RWPE2 (cell line): ENCODE results near the gene HEMGN.
A peak's percentile ranks its signal among the peaks of the same experiment; 100 is the strongest.

ENCODE experiments used
- ATAC-seq: fragments of 200-7000 bp; cut with Tn5 transposase; 3 replicates; pipeline ENCODE4 v1.9.1; 2021; ENCODE audit warnings: low read depth
- DNase-seq: peaks from one replicate; pipeline ENCODE4 v3.0.0-alpha.2; 2020; ENCODE audit warnings: low spot score
- H3K27ac ChIP-seq: fragments of 450-650 bp; 2 replicates; pipeline ENCODE4 v1.5.1; 2017; ENCODE audit warnings: mild to moderate bottlenecking; ENCODE audit not compliant: poor library complexity, severe bottlenecking
- H3K27me3 ChIP-seq: fragments of 250-450 bp; sonication (Bioruptor Pico); 2 replicates; pipeline ENCODE4 v1.5.1; 2021; ENCODE audit warnings: mild to moderate bottlenecking, moderate library complexity; ENCODE audit not compliant: insufficient read depth, poor library complexity, severe bottlenecking
- H3K36me3 ChIP-seq: fragments of 250-450 bp; sonication (Bioruptor Pico); 2 replicates; pipeline ENCODE4 v1.5.1; 2020; ENCODE audit warnings: low read depth, mild to moderate bottlenecking, moderate library complexity
- H3K4me1 ChIP-seq: fragments of 250-450 bp; sonication (Bioruptor Pico); 2 replicates; pipeline ENCODE4 v1.5.1; 2021; ENCODE audit warnings: mild to moderate bottlenecking, moderate library complexity; ENCODE audit not compliant: insufficient read depth, poor library complexity, severe bottlenecking
- H3K4me3 ChIP-seq: fragments of 250-450 bp; sonication (Bioruptor Pico); 2 replicates; pipeline ENCODE4 v1.5.1; 2021; ENCODE audit warnings: mild to moderate bottlenecking, moderate library complexity; ENCODE audit not compliant: severe bottlenecking
- H3K9me3 ChIP-seq: fragments of 250-450 bp; sonication (Bioruptor Pico); 2 replicates; pipeline ENCODE4 v1.5.1; 2021; ENCODE audit warnings: mild to moderate bottlenecking, moderate library complexity; ENCODE audit not compliant: severe bottlenecking
- CTCF ChIP-seq: fragments of 450-650 bp; IDR thresholded peaks from one replicate; pipeline ENCODE4 v1.5.1; 2017; ENCODE audit warnings: mild to moderate bottlenecking, moderate library complexity; ENCODE audit not compliant: poor library complexity, severe bottlenecking

Gene HEMGN

GRCh38 chr9:97938081-97938644 lies at the start of gene HEMGN:
Gene HEMGN, minus strand, starts transcription at chr9:97938172. Its CDS starts 36 bp downstream, at chr9:97938136.
- no peak for TF ChIP-seq CTCF
- H3K4me3 ChIP-seq: no peak within 1 kb of the TSS
- H3K9me3 ChIP-seq: no peaks in the 10 kb centered on the region
- ATAC-seq: no peak
- no peaks in the 10 kb centered on the region for H3K4me1 ChIP-seq
- no peak within 1 kb of the TSS for H3K27ac ChIP-seq
- H3K36me3 ChIP-seq: no peaks in the 10 kb centered on the region
- DNase-seq: no peak
- H3K27me3 ChIP-seq: peaks cover 22% of the 10 kb centered on the region

- Histone ChIP-seq H3K27ac (no peak overlapping the region), H3K4me1 (peaks cover 44% of the 10 kb centered on the region), H3K9me3 (no peaks in the 10 kb centered on the region), H3K36me3 (peaks cover 5% of the 10 kb centered on the region; the same call in 1 of the 2 replicates), H3K4me3 (no peak overlapping the region), H3K27me3 (no peaks in the 10 kb centered on the region)
- no peak for TF ChIP-seq CTCF
- no peak for ATAC-seq
- DNase-seq: no peak
Observed at GRCh38 chr9:97987487-97987886, 49.5 kb upstream of the HEMGN start.

GRCh38 chr9:97985058-97985861 lies 47.3 kb upstream of the HEMGN start:
- Histone ChIP-seq H3K4me3 (peak overlapping the region; percentile 95), H3K36me3 (peaks cover 5% of the 10 kb centered on the region; the same call in 1 of the 2 replicates), H3K4me1 (peaks cover 42% of the 10 kb centered on the region), H3K27me3 (no peaks in the 10 kb centered on the region), H3K27ac (peak overlapping the region; percentile 88), H3K9me3 (no peaks in the 10 kb centered on the region)
- DNase-seq (no peak), ATAC-seq (0 out of 3 replicates have a peak, but pooled peaks have one; percentile 1)
- no peak for TF ChIP-seq CTCF

GRCh38 chr9:97984188-97985057 lies 46.5 kb upstream of the HEMGN start:
- H3K27ac ChIP-seq: peak overlapping the region; percentile 88
- ATAC-seq (peak; percentile 3), DNase-seq (peak; percentile 71)
- peaks cover 5% of the 10 kb centered on the region; the same call in 1 of the 2 replicates for H3K36me3 ChIP-seq
- H3K4me3 ChIP-seq: peak overlapping the region; percentile 95
- no peaks in the 10 kb centered on the region for H3K27me3 ChIP-seq
- TF ChIP-seq CTCF: no peak
- no peaks in the 10 kb centered on the region for H3K9me3 ChIP-seq
- peaks cover 34% of the 10 kb centered on the region for H3K4me1 ChIP-seq
